Measurements from ENCODE around the gene RIOK2. TPM values are rescaled to one million over a fixed set of nuclear protein-coding genes. Genes with fewer than 3 reads are reported as not detected.
A peak's percentile ranks its signal among the peaks of the same experiment; 100 is the strongest.

RIOK2 gene
- total RNA-seq, 1 experiment from 2014 or later = 45.7 TPM

GRCh38 chr5:97164846-97165245, 18.2 kb downstream of the RIOK2 start:
- Mint-ChIP-seq H3K4me3 (ENCODE audit: unreplicated experiment) (no peak overlapping the region), H3K9me3 (ENCODE audit: unreplicated experiment) (no peaks in the 10 kb centered on the region), H3K27ac (ENCODE audit: low read depth, unreplicated experiment) (peak overlapping the region; percentile 4), H3K27me3 (ENCODE audit: insufficient read depth, unreplicated experiment) (no peaks in the 10 kb centered on the region), H3K36me3 (ENCODE audit: insufficient read depth, unreplicated experiment) (peaks cover 87% of the 10 kb centered on the region), H3K4me1 (ENCODE audit: insufficient read depth, unreplicated experiment) (peaks cover 5% of the 10 kb centered on the region)
- DNase-seq (ENCODE audit: unreplicated experiment) = no peak
- intact Hi-C loops (cut with micrococcal nuclease) = loop anchor here (5.0 to 10.0 kb wide), 3 partner anchors 168 to 820 kb away; partner anchors contain the start of gene LNPEP
- BruUV-seq (replicated peaks) = no TSS peak
- ChIA-PET CTCF (interaction anchor here (0.6 to 2.7 kb wide), 13 partner anchors 11 to 550 kb away, joined by 3 to 19 read pairs (median 3); partner anchors contain the start of gene LIX1), POLR2A (interaction anchor here (0.8 to 1.1 kb wide), 2 partner anchors 15 to 17 kb away, joined by 3 to 4 read pairs; no protein-coding TSS in a partner anchor)
- TF ChIP-seq CTCF (IDR thresholded peaks at IDR 0.05; ENCODE audit: unreplicated experiment) = no peak

- ChIA-PET POLR2A (interaction anchor here (0.7 to 1.1 kb wide), 2 partner anchors 16 to 400 kb away, joined by 3 read pairs; no protein-coding TSS in a partner anchor), CTCF (interaction anchor here (0.6 to 5.9 kb wide), 24 partner anchors 10 to 1857 kb away, joined by 3 to 79 read pairs (median 4); partner anchors contain the start of gene LIX1)
- Mint-ChIP-seq H3K9me3 (ENCODE audit: unreplicated experiment) (no peaks in the 10 kb centered on the region), H3K4me3 (ENCODE audit: unreplicated experiment) (no peak overlapping the region), H3K27ac (ENCODE audit: low read depth, unreplicated experiment) (no peak overlapping the region), H3K36me3 (ENCODE audit: insufficient read depth, unreplicated experiment) (peaks cover 79% of the 10 kb centered on the region), H3K27me3 (ENCODE audit: insufficient read depth, unreplicated experiment) (no peaks in the 10 kb centered on the region), H3K4me1 (ENCODE audit: insufficient read depth, unreplicated experiment) (peaks cover 5% of the 10 kb centered on the region)
- intact Hi-C loops (cut with micrococcal nuclease) = loop anchor here (5.0 to 10.0 kb wide), 3 partner anchors 167 to 819 kb away; partner anchors contain the start of gene LNPEP
- no peak for DNase-seq (ENCODE audit: unreplicated experiment)
- BruUV-seq (replicated peaks) = no TSS peak
- TF ChIP-seq CTCF (IDR thresholded peaks at IDR 0.05; ENCODE audit: unreplicated experiment) = no peak
Measured at GRCh38 chr5:97163790-97164285, 19.2 kb downstream of the RIOK2 start.

- intact Hi-C loops (cut with micrococcal nuclease) = loop anchor here (5.0 to 10.0 kb wide), 3 partner anchors 166 to 819 kb away; partner anchors contain the start of gene LNPEP
- H3K27me3 Mint-ChIP-seq (ENCODE audit: insufficient read depth, unreplicated experiment) = no peaks in the 10 kb centered on the region
- TF ChIP-seq CTCF (IDR thresholded peaks at IDR 0.05; ENCODE audit: unreplicated experiment) = peak; percentile 71
- H3K4me1 Mint-ChIP-seq (ENCODE audit: insufficient read depth, unreplicated experiment) = peaks cover 5% of the 10 kb centered on the region
- POLR2A ChIA-PET = interaction anchor here (0.7 kb wide), 1 partner anchor 399 kb away, joined by 3 read pairs; no protein-coding TSS in a partner anchor
- BruUV-seq (replicated peaks) = no TSS peak
- DNase-seq (ENCODE audit: unreplicated experiment) = peak; percentile 5
- H3K36me3 Mint-ChIP-seq (ENCODE audit: insufficient read depth, unreplicated experiment) = peaks cover 75% of the 10 kb centered on the region
- CTCF ChIA-PET = interaction anchor here (0.5 to 5.9 kb wide), 21 partner anchors 10 to 1718 kb away, joined by 3 to 79 read pairs (median 4); partner anchors contain the start of gene LIX1
- no peak overlapping the region for H3K27ac Mint-ChIP-seq (ENCODE audit: low read depth, unreplicated experiment)
- H3K9me3 Mint-ChIP-seq (ENCODE audit: unreplicated experiment) = peaks cover under 1% of the 10 kb centered on the region
- no peak overlapping the region for H3K4me3 Mint-ChIP-seq (ENCODE audit: unreplicated experiment)
Measured at GRCh38 chr5:97163360-97163764, 19.7 kb downstream of the RIOK2 start.

- Mint-ChIP-seq H3K4me3 (ENCODE audit: unreplicated experiment) (no peak overlapping the region), H3K4me1 (ENCODE audit: insufficient read depth, unreplicated experiment) (peaks cover 5% of the 10 kb centered on the region), H3K36me3 (ENCODE audit: insufficient read depth, unreplicated experiment) (peaks cover 61% of the 10 kb centered on the region), H3K27me3 (ENCODE audit: insufficient read depth, unreplicated experiment) (peaks cover 11% of the 10 kb centered on the region), H3K27ac (ENCODE audit: low read depth, unreplicated experiment) (no peak overlapping the region), H3K9me3 (ENCODE audit: unreplicated experiment) (peaks cover 13% of the 10 kb centered on the region)
- intact Hi-C loops (cut with micrococcal nuclease) = loop anchor here (1.0 to 10.0 kb wide), 6 partner anchors 165 to 817 kb away; partner anchors contain the start of gene LNPEP
- ChIA-PET POLR2A (interaction anchor here (1.3 kb wide), 1 partner anchor 293 kb away, joined by 4 read pairs; no protein-coding TSS in a partner anchor), CTCF (interaction anchor here (0.6 to 5.9 kb wide), 51 partner anchors 8 to 1611 kb away, joined by 3 to 79 read pairs (median 4); partner anchors contain the start of genes ERAP2, LIX1 and RGMB)
- peak; percentile 81 for TF ChIP-seq CTCF (IDR thresholded peaks at IDR 0.05; ENCODE audit: unreplicated experiment)
- peak; percentile 80 for DNase-seq (ENCODE audit: unreplicated experiment)
- no TSS peak for BruUV-seq (replicated peaks)
Measured at GRCh38 chr5:97162045-97162444, 21.0 kb downstream of the RIOK2 start.

All from MCF 10A (cell line).